GM21619 (cell line): ENCODE measurements around the gene NEK1.
"Not testable (repeated sequence)": the region's sequence is repeated elsewhere in the genome, so short reads cannot be mapped to it uniquely, and the experiment has no call there.

Experiments used
- ATAC-seq: cut with Tn5 transposase; IDR thresholded peaks from one replicate; pipeline ENCODE4 v1.9.1; 2021; ENCODE audit not compliant: unreplicated experiment

The NEK1 gene

GRCh38 chr4:169628579-169628978 lies 16.2 kb upstream of the NEK1 start:
- ATAC-seq: no peak

- ATAC-seq: peak; percentile 62
Measured at GRCh38 chr4:169627307-169627706, 14.9 kb upstream of the NEK1 start.

- ATAC-seq: peak; percentile 40
Measured at GRCh38 chr4:169626331-169627282, 14.2 kb upstream of the NEK1 start.

- no peak for ATAC-seq
Measured at GRCh38 chr4:169625886-169626285, 13.5 kb upstream of the NEK1 start.

- ATAC-seq: not testable (repeated sequence)
Measured at GRCh38 chr4:169624012-169624411, 11.6 kb upstream of the NEK1 start.

GRCh38 chr4:169622566-169622965 lies 10.2 kb upstream of the NEK1 start:
- ATAC-seq: no peak

- peak; percentile 13 for ATAC-seq
Measured at GRCh38 chr4:169621731-169622492, 9.5 kb upstream of the NEK1 start.

GRCh38 chr4:169620880-169621248 lies 8.5 kb upstream of the NEK1 start:
- no peak for ATAC-seq

GRCh38 chr4:169619958-169620879 lies 7.8 kb upstream of the NEK1 start, which contains the start of gene CLCN3:
Gene CLCN3, plus strand, starts transcription at chr4:169620578. Its CDS starts 15,351 bp downstream, at chr4:169635929.
- peak; percentile 91 for ATAC-seq

GRCh38 chr4:169619518-169619957 lies 7.2 kb upstream of the NEK1 start:
- ATAC-seq: peak; percentile 36

- no peak for ATAC-seq
Measured at GRCh38 chr4:169618986-169619385, 6.6 kb upstream of the NEK1 start.

- no peak for ATAC-seq
Measured at GRCh38 chr4:169618286-169618685, 5.9 kb upstream of the NEK1 start.

GRCh38 chr4:169617306-169617705 lies 4.9 kb upstream of the NEK1 start:
- ATAC-seq: no peak

GRCh38 chr4:169616846-169617245 lies 4.5 kb upstream of the NEK1 start:
- no peak for ATAC-seq

GRCh38 chr4:169615467-169616106 lies 3.2 kb upstream of the NEK1 start:
- no peak for ATAC-seq

GRCh38 chr4:169612871-169613859 lies 782 bp upstream of the NEK1 start:
- ATAC-seq: peak; percentile 34

- no peak for ATAC-seq
Measured at GRCh38 chr4:169611157-169611556, 1.2 kb downstream of the NEK1 start.

GRCh38 chr4:169604903-169605331 lies 7.5 kb downstream of the NEK1 start:
- ATAC-seq: no peak
